ENCODE results near the gene ATG9B. TPM values are rescaled to one million over a fixed set of nuclear protein-coding genes. Genes with fewer than 3 reads are reported as not detected.

The ATG9B gene
- polyA plus RNA-seq, 3 donors: 1.5 to 3.1 (median 2.6) TPM

DNA sequence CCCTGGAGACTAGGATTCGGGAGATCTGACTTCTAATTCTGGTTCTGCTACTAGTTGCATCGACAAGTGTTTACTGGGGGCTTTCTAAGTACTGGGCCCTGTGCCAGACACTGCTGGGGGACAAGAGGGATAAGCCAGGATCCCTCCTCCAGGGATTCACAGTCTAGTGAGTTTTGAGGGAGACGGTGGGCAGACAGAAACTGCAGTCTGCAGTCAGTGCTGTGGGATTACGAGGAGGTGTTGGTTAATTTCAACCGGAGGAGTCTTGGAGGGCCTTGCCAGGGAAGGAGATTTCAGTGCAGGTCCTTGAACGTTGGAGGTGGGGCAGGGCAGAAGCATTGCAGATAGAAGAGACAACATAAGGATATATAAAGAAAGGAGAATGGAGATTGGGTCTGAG lies 42.6 kb downstream of the ATG9B start:
- no peak for DNase-seq

DNA sequence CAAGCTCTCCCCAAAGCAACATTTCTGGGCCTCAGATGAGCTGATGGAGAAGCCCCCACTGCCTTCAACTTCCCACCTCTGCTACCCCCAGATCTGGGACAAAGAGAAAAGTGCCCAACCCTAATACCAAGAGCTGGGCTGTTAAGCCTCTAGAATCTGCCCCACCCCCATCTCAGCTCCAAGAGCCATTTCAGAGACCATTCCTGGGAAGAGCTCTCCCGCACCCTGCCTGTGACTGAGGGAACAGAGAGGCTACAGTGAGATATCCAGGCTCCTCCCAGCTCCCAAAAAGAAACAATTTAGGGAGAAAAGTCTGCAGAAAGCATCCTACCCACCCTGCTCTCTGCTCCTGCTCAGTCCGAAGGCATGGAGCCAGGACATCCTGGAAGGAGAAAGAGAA lies 43.6 kb downstream of the ATG9B start:
- DNase-seq: no peak

DNA sequence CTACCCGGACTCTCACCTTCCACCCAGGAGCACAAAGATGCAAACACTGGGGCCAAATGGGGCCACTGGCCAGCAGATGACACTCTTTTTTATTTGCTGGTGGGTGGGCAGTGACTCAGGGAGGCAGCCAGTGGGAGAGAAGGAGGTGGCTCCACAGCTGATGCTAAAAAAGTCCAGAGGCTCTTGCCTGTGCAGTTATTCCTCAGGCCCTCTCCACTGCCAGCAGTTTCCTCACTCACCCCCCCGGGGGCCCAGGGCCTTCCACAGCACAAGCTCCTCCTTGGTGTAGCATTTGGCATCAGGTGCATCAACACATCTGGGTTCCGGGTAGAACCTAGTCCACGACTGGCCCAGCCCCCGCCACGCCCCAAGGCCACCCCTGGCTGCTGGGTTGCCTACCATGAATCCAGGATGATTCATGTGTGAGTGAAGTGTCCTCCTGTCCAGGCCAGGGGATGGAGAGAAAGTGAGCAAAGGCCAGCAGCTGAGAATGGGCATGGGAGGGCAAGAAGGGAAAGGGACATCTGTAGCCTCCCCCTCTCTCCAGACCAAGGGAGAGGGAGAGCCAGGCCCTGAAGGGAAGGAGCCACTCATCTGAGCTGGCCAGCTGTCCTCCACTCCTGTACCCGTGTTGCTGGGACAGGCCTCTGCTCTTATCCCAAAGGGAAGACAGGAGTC lies 44.4 kb downstream of the ATG9B start:
- DNase-seq: no peak

DNA sequence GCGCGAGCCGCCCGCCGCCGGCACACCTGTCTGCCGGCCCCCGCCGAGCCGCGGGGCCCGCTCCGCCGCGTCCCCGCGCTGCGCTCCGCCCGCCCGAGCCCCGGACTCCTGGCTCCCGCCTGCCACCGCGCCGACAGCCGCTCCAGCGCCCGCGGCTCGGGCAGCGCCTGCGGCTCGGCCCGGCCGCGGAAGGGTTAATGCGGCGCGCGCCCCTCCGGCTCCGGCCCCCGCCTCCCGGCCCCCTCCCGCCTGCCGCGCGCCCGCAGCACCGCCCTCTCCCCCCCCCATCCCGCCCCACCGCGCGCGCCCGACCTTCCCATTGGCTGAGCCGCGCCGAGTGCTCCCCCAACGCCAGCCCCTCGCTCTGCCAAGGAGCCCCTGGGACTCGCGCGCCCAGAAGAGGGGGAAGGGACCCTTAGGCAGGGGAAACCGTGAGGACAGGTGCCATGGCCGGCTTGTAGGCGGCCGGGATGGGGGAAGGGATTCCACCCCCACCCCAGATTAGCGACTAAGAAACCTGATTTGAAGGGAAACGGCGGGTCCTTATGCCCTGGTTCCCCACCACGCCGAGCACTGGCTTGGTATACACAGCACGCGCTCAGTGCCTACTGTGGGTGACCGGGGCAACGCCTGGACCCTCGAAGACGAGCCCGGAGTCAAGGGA lies 46.0 kb downstream of the ATG9B start, which contains the start of gene KCNH2:
TSS of gene KCNH2 (minus strand) at position 196 of the 664 bp plus-strand sequence. CDS start 408 bp downstream, outside the sequence.
- no peak for DNase-seq

DNA sequence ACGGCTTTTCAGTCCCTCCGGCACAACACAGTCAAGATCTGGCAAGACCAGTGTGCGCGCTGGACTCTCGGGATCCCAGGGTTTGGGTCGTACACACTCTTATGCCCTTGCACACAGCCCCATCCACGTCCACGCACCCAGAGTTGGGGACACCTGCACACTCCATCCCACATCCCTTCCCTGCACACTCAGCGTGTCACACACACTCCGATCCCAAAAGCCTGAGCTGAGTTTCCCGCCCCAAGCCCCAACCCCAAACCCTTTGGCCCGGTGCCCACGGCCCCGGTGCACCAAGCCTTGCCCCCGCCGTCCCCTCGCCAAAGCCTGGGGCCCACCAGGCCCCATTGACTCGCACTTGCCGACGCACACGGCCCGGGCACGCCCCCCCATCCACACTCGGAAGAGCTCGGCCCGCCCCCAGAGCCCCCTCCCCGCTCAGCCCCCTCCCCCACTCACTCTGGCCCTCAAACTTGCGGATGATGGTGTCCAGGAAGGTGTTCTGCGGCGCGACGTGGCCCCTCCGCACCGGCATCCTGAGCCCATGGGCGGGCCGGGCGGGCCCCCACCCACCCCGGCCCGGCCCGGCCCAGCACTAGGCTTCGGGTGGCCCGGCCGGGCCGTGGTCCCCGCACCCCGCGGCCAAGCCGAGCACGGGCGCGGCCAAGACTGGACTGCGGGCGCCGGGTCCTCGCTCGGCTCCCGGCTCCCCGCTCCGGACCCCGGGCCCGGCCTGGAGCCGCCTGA lies 46.7 kb downstream of the ATG9B start:
- no peak for DNase-seq

DNA sequence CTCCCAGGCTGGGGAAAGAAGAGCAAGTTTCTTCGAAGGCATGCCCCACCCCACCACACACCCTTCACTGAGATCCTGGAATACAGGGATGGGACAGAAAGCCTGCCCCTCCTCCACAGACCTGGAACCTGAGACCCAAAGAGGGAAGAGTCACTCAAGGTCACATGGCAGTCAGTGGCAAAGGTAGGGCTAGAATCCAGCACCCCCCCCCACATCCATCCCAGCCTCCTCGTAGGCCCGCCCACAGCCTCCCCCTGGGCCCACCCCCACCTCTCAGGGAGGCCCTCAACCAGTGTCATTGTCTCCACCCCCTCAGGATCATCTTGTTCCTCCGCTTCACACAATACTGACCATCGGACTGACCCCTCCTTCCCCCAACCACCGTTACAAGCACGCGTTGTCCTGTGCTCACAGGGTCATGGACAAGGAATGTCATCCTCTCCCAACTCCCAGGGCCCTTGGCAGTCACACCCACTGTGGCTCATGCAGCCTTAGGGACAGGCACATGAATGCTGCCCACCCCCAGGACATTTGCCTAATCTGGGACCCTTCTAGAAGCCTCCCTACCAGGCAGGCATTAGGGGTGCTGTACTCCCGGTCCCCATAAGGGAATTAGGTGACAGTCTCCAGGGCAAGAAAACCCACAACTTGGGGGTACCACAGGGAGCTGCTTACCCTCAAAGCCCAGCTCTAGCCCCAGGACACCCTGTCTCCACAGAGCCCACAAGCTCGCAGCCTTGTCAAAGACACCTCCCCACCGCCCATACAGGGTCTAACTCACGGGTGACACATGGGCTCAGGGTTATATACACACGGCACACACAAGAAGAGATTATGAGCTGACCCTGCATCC lies 47.5 kb downstream of the ATG9B start:
- DNase-seq: no peak

DNA sequence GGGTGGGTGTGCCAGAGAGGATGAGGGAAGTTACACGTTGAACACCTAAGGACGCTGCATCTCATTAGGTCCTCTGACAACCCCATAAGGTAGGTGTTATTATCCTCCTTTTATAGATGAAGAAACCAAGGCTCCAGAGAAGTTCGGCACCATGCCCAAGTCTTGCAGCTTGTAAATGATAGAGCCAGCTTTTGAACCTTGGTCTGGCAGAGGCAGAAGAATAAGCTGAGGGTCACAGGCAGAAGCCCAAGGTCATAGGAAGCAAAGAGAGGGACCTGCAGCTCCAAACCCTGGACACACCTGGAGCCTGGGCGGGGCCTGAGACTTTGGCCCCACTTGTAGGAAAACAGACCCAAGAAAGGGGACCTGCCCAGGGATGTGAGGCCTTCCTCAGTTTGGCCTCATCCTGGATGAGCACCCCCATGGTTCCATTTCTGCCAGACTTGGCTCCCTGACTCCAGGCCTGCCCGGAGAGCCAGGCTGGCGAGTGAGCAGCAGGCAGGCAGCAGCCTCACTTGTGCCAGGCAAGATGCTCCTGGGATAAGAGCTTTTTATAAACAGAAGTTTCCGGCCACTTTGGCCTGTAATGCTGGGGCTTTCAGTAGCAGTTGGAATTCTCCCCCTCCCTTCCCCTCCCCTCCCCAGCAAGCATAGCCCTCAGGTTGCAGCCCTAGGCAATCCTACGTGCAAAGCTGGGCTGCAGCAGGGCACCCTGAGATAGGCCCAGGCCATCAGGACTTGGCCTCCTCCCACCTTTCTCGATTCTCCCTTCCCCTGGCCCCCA lies 48.6 kb downstream of the ATG9B start:
- no peak for DNase-seq

DNA sequence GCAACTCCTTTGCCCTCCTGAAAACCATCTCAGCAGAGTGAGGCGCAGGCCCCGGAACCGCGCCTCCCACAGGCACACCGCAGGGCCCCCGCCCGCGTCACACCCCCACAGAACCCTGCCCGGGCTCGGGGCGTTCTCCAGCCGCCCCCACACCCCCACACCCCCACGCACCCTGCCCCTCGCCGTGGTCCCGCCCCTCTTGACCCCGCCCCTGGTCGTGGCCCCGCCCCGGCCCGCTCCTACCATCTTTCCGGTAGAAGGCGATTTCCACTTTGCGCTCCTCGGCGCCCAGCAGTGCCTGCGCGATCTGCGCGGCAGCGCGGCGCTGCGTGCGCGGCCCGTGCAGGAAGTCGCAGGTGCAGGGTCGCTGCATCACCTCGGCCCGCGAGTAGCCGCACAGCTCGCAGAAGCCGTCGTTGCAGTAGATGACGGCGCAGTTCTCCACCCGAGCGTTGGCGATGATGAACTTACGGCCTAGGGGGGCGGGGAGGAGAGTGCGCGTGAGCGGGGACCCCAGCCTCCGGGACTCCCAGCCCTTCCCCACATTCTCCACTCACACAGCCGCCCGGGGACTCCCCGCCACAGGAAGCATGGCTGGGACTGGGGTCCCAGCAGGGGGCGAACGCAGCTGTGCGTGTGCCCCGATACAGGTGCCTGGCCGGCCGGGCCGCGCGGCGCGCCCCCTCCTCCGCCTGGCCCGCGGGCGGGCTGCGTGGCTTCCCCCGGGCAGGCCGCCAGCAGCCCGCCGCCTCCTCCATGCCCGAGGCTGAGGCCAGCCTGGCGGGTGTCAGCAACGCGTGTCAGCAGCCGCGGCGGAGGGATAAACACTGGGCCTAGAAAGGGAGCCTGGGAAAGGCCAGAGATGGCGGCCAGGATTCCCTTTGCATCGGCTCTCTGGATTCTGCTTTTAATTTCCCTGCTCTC lies 49.6 kb downstream of the ATG9B start:
- no peak for DNase-seq

DNA sequence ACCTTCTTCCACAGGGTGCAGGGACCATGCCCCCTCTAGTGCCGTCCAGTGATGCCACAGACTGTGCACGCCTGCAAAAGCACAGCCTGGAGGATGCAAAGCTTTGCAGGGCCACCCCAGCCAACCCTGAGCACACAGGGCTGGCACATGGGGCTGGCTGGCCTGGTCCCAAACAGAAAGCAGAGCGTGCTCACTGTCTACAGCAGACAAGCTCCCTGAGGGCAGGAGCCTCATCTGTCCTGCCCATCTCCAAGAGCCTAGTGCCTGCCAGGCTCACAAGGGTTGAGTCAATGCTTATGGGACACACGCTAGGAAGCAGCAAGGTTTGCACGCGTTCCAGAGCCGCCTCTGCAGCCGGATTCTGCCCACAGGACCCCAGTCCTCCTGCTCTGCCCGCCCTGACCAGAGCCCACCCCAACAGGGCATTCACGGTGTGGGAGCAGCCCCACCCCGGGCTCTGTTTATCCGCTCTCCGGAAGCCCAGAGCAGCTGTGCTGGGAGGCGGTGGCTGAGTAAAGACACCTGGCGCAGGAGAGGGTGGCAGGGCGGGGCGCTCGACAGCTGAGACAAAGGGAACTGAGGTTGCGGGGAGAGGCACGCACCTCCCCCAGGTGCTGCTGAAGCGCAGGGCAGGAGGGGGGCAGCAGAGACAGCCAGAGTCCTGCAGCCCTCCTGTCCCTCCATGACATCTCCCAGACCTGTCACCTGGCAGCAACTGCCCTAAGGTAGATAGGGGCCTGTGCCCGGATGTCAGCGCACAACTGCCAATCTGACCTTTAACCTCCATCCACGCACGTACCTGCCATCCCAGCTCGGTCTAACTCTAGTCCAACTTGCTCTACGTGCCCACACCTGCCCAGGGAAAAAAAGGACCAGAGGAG lies 50.5 kb downstream of the ATG9B start:
- DNase-seq: no peak

DNA sequence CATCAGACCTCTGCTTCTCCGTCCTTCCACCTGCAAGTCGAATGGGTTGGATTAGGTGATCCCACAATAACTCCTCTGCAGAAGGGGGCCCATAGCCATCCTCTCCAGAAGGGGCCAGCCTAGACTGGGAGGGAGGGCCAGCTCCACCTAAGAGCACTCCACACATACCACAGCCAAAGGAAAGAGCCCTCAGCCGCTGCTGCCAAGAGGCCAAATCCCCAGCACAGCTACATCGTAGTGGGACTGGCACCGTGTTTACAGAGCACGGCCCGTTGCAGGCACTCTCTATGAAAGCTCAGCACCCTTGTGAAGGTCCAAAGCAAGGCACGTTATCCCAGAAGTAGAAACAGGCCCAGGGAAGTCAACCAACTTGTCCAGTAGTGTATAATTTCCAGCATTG lies 51.6 kb downstream of the ATG9B start:
- DNase-seq: no peak

DNA sequence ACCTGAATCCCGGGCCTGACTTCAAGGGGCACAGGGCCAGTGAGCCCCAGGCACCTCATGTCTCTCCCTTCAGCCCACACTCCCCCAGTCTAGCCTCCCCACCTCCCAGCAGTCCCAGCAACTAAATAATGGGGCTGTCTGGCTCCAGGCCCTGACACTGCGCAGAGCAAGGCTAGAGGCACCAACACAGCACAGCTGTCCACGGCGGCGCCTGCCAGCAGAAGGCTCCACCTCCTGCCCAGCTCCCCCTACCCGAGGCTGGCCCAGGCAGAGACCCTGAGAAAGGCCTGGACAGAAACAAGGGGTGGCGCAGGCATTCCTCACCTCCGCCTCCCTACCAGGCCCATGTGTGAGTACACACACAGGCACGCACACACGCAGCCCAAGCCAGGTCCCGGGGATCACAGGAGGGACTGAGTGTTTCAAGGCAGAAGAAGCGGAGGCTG lies 52.2 kb downstream of the ATG9B start:
- no peak for DNase-seq

DNA sequence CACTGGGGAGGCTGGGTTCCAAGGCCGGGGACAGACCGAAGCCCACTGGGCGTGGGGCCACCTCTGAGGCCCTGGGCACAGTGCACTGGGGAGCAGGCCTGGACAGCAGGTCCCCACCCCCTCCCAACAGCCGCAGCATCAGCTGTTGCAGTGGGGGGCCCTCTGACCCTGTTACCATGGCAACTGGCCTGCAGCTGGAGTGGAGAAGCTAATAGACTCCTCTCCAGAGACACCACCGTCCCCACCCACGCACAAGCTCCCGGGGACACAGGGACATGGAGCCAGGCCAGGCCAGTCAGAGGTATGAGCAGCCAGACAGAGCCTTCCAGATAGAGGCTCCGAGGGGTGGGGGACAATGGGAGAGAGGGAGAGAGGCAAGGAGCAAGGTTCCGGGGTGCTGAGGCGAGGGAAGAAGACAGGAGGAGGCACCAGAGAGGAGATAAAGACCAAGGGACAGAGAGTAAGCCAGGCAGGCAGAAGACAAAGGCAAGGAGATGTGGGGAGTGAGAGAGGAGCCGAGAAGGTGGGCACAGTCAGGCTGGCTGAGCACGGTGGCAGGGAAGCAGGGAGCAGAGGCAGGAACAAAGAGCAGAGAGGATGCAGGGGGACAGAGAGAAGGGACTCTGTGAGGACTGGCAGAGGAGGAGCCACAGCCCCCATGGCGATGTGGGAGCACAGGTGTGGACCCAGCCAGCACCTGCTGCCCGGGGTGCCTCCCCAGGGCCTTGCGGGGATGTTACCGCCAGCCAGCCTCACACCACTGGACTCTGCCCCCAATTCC lies 52.9 kb downstream of the ATG9B start:
- no peak for DNase-seq

DNA sequence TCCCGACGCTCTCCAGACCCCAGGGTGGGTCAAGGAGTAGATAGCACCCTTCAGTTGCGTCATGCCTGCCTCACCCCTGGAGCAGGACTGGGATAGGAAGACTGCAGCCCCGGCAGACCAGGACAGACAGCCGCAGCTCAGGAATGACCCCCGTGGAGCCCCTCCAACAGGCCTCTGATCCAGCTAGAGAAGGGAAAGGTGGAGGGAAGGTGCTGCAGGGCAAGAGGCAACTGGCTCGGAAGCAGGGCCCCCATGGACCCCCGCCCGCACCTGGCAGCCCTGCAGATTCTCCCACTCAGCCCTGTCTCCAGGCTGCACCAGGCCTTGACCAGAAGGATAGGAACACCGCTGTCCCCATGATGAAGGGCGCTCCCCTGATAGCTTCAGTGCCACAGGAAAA lies 53.9 kb downstream of the ATG9B start:
- DNase-seq: no peak

DNA sequence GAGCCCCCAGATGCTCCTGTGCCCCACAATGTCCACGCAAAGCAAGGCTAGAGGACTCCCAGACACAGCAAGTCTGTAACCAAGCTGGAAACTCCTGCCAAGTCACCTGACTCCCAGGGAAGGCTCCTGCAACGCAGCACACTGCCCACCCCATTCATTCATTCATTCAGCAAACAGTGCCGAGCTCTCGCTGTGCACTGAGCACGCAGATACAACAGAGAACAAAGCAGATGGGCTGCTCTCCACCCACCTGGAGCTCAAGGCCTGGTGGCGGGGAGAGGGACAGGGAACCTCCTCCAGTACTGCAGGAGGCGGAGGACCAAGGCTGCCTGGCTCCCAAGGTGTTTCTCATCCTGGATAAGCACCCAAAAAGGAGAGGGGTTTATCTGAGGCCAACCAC lies 54.8 kb downstream of the ATG9B start:
- no peak for DNase-seq

DNA sequence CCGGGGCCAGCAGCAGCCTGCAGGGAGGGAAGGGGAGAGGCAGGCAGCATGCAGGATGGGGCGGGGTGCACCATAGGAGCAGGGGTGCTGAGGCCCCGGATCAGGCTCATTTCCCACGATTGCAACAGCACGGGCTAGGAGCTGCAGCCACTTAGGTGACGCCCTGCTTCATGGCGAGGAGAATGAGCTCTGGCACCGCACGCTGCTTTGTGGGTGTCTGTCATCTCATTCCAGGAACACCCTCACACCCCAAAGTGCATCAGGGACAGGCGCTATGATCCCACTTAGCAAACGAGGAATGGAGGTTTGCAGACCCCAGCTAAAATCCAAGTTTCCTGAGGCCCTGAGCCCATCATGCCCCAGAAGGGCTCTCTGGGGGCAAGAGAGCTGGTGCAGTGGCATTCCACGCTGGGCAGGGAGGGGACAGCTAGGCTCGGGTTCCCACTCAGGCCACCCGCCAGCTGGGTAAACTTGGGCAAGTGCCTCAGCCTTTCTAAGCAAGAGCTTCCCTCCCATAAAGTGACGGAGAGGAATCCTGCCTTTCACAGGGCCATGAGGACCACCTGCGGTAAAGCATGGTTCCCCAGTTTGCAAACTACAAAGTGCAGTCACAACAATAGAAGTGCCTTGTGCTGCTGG lies 55.4 kb downstream of the ATG9B start:
- DNase-seq: no peak

DNA sequence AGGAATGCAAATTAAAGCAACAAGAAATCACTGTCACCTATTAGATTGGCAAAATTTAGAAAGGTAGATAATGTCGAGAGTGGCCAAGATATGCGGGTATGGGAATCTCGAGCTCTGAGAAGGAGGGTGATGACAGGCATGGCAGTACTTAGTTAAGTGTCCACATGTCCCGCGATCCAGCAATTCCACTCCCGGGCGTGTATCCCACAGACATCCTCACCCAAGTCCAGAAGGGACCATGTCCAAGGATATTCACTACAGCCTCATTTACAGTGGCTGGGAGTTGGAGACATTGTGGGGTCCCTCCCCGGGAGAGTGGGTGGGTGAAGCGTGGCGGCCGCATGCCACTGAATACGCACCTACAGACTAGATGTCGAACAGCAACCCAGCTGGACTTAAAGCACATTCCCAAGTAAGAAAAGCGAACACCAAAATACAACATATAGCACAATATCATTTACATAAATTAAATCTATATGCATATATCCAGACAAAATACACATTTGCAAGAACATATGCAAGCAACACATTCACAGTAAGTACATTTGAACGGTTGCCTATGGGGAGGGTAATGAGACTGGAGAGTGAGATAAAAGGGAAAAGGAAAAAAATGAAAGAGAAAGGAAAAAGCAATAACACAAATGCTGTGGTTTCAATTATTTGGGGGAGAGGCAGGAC lies 56.1 kb downstream of the ATG9B start:
- DNase-seq: no peak

DNA sequence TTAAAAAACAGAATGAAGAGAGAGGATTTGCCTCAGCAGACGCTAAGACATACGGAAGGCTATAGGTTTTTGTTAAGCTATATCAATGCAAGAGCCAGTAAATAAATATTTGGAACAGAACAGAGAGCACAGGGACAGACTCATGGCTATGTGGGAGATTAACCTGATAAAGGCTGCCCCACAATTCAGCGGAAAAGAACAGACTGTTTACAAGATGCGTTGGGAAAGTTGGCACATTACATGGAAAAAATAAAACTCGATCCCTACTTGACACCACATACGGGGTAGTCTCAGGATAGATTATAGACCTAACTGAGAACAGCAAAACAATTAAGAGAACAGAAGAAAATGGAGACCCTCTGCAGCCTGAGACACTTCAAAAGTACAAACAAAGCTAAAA lies 56.9 kb downstream of the ATG9B start:
- DNase-seq: no peak
